Muscle of leg (tissue), 16 donors: ENCODE results near the gene TNS1. TPM values are rescaled to one million over a fixed set of nuclear protein-coding genes. Genes with fewer than 3 reads are reported as not detected.
"Not testable (repeated sequence)": the region's sequence is repeated elsewhere in the genome, so short reads cannot be mapped to it uniquely, and the experiment has no call there.

ENCODE experiments used
- DNase-seq: peaks from one replicate; pipeline ENCODE4 v3.0.0; 2013
- H3K27ac ChIP-seq: one replicate; pipeline ENCODE4 v1.5.1; 2013; ENCODE audit warnings: mild to moderate bottlenecking, low read length, control low read depth
- H3K27me3 ChIP-seq: one replicate; pipeline ENCODE4 v1.6.1; 2013; ENCODE audit warnings: low read length; ENCODE audit not compliant: control insufficient read depth, insufficient read depth
- H3K36me3 ChIP-seq: one replicate; pipeline ENCODE4 v1.6.1; 2013; ENCODE audit warnings: low read length; ENCODE audit not compliant: control insufficient read depth, insufficient read depth
- H3K4me1 ChIP-seq: one replicate; pipeline ENCODE4 v1.6.1; 2013; ENCODE audit warnings: low read length; ENCODE audit not compliant: control insufficient read depth, insufficient read depth
- H3K4me3 ChIP-seq: one replicate; pipeline ENCODE4 v1.5.1; 2013; ENCODE audit warnings: low read length, control low read depth
- H3K9me3 ChIP-seq: replicated peaks from 2 replicates; pipeline ENCODE4 v1.6.1; 2013; ENCODE audit warnings: low read depth, low read length; ENCODE audit not compliant: control insufficient read depth
- WGBS: methylation state at CpG from one replicate; pipeline ENCODE4 v1.1.5; 2013; ENCODE audit warnings: missing lambda C conversion rate; ENCODE audit not compliant: insufficient coverage; 5-methylcytosine and 5-hydroxymethylcytosine counted together
- long read RNA-seq, 11 donors: transcript quantifications; one replicate each; lab custom pipeline, GENCODE V29; 2026
- polyA plus RNA-seq, 8 donors: library from polyadenylated mRNA; unstranded; fragments of 120-200 nt; gene quantifications; one replicate each; pipeline versions ENCODE4 v1.2.1 to v1.2.3, GENCODE V29; 2013; ENCODE audit warnings: inconsistent platforms in 1 of 8, low replicate concordance in 1 of 8; ENCODE audit not compliant: insufficient read length in 8 of 8, insufficient read depth in 1 of 8
- total RNA-seq: library from RNA; stranded (reverse); fragments of 120-200 nt; gene quantifications from one replicate; pipeline ENCODE4 v1.2.4, GENCODE V29; 2013

TNS1 gene
- 68.1 TPM for total RNA-seq
- 100 to 1,000 TPM in 6 of 8 donors, 10 to 100 TPM in 2; 79.5 to 129 (median 117) TPM for polyA plus RNA-seq
- long read RNA-seq, donor 1, transcript TNS1-216 (2 exons, 758 nt) = major isoform, 8 of 10 reads
- long read RNA-seq, donor 1, partial matches to known transcripts = 0 of 10 reads
- long read RNA-seq, donor 1, other reads (novel, unspliced or antisense) = 0 of 10 reads
- long read RNA-seq, donor 2, partial matches to known transcripts = 0 of 2 reads
- long read RNA-seq, donor 2, other reads (novel, unspliced or antisense) = 0 of 2 reads
- long read RNA-seq, donor 3, transcript TNS1-216 (2 exons, 758 nt) = major isoform, 18 of 69 reads
- long read RNA-seq, donor 3, partial matches to known transcripts = 34 of 69 reads
- long read RNA-seq, donor 3, other reads (novel, unspliced or antisense) = 11 of 69 reads
- long read RNA-seq, donor 4, transcript TNS1-216 (2 exons, 758 nt) = major isoform, 6 of 44 reads
- long read RNA-seq, donor 4, partial matches to known transcripts = 33 of 44 reads
- long read RNA-seq, donor 4, other reads (novel, unspliced or antisense) = 0 of 44 reads
- long read RNA-seq, donor 5, transcript TNS1-210 (19 exons, 2,464 nt) = minor isoform, 5 of 53 reads
- long read RNA-seq, donor 5, transcript TNS1-216 (2 exons, 758 nt) = major isoform, 17 of 53 reads
- long read RNA-seq, donor 5, partial matches to known transcripts = 27 of 53 reads
- long read RNA-seq, donor 5, other reads (novel, unspliced or antisense) = 0 of 53 reads
- long read RNA-seq, donor 6, transcript TNS1-216 (2 exons, 758 nt) = major isoform, 12 of 54 reads
- long read RNA-seq, donor 6, partial matches to known transcripts = 40 of 54 reads
- long read RNA-seq, donor 6, other reads (novel, unspliced or antisense) = 0 of 54 reads
- long read RNA-seq, donor 7, transcript TNS1-216 (2 exons, 758 nt) = major isoform, 13 of 46 reads
- long read RNA-seq, donor 7, partial matches to known transcripts = 30 of 46 reads
- long read RNA-seq, donor 7, other reads (novel, unspliced or antisense) = 0 of 46 reads
- long read RNA-seq, donor 8, transcript TNS1-216 (2 exons, 758 nt) = major isoform, 5 of 31 reads
- long read RNA-seq, donor 8, partial matches to known transcripts = 23 of 31 reads
- long read RNA-seq, donor 8, other reads (novel, unspliced or antisense) = 0 of 31 reads
- long read RNA-seq, donor 9, transcript TNS1-216 (2 exons, 758 nt) = major isoform, 12 of 44 reads
- long read RNA-seq, donor 9, partial matches to known transcripts = 29 of 44 reads
- long read RNA-seq, donor 9, other reads (novel, unspliced or antisense) = 0 of 44 reads
- long read RNA-seq, donor 10, transcript TNS1-216 (2 exons, 758 nt) = major isoform, 5 of 48 reads
- long read RNA-seq, donor 10, transcript TNS1-217 (8 exons, 1,652 nt) = major isoform, 5 of 48 reads
- long read RNA-seq, donor 10, partial matches to known transcripts = 38 of 48 reads
- long read RNA-seq, donor 10, other reads (novel, unspliced or antisense) = 0 of 48 reads
- long read RNA-seq, donor 11, transcript TNS1-216 (2 exons, 758 nt) = major isoform, 10 of 26 reads
- long read RNA-seq, donor 11, partial matches to known transcripts = 15 of 26 reads
- long read RNA-seq, donor 11, other reads (novel, unspliced or antisense) = 0 of 26 reads

DNA sequence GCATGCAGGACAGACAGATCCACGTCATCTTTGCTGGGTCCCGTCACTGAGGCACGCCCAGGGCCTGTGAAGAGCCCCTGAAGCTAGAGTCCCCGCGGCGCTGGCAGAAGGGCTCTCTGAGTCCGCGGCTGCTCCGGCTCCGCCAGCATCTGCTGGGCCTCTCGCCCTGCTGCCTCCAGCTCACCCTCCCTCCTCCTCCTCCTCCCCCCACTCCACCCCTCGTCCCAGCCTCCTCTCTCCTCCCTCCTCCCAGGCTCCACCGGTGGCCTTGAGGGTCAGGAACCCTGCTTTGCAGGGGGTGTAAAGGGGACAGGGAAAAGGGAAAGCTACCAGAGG lies at the start of gene TNS1:
Gene TNS1 (minus strand): TSS at position 151 of the 336 bp plus-strand sequence. CDS start 123 bp downstream, at position 28.
- no peaks in the 10 kb centered on the region for H3K36me3 ChIP-seq
- peak; percentile 81 for DNase-seq
- no peaks in the 10 kb centered on the region for H3K9me3 ChIP-seq
- H3K4me1 ChIP-seq = peaks cover 50% of the 10 kb centered on the region
- H3K27ac ChIP-seq = peak within 1 kb of the TSS; percentile 85
- WGBS = 11% methylated on average over 11 of the region's 13 CpGs
- H3K27me3 ChIP-seq = peaks cover 5% of the 10 kb centered on the region
- peak within 1 kb of the TSS; percentile 31 for H3K4me3 ChIP-seq

DNA sequence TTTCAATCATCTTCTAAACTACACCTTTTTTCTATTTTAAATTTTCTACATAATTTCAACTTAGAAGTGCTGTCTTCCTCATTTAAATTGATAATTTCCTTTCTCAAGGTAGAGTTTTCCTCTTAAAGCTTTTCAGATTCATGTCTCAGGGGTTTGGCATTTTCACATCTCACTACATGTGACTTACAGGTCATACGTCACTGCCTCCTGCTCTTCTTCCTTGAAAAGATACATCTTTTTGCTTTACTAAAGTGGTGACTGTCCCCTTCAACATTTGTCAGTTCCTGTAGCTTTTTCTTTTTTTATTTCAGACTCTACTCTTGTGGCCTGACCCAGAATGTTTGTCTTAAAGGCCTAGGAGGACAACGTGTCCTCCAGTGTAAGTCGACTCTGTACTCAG lies 49.1 kb upstream of the TNS1 start:
- no peaks in the 10 kb centered on the region for H3K36me3 ChIP-seq
- H3K27me3 ChIP-seq = no peaks in the 10 kb centered on the region
- no peak overlapping the region for H3K27ac ChIP-seq
- H3K4me1 ChIP-seq = no peaks in the 10 kb centered on the region
- no peak for DNase-seq
- WGBS = no CpG with 5 or more reads among the region's 3 CpGs
- peaks cover 6% of the 10 kb centered on the region for H3K9me3 ChIP-seq
- H3K4me3 ChIP-seq = no peak overlapping the region

DNA sequence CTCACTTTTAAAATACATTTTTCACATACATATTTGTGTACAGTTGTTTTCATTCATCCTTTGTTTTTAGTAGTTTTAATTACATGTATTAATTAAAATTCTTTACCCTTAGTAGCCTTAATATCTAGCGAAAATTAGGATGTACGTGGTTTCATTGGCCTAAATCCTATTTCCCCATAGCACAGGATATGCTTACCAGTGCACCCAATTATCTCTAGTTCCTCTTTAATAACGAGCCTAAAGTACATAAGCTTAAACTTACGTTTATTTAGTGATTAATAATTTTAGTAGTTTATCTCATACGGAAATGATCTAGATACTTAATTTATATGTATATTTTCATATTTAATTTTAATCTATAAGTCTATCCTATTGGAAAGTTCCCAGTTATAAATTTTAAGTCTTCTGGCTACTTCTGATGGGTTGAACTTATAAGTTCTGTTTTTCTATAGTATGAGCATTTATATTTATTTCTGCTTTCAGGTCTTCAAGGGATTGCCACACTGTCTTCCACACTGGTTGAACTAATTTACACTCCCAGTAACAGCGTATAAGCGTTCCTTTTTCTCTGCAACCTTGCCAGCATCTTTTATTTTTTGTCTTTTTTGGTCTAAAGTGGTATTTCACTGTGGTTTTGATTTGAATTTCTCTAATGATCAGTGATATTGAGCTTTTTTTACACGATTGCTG lies 44.9 kb upstream of the TNS1 start:
- H3K27me3 ChIP-seq = no peaks in the 10 kb centered on the region
- H3K27ac ChIP-seq = no peak overlapping the region
- no peaks in the 10 kb centered on the region for H3K4me1 ChIP-seq
- WGBS = no CpG with 5 or more reads among the region's 8 CpGs
- no peaks in the 10 kb centered on the region for H3K36me3 ChIP-seq
- H3K4me3 ChIP-seq = no peak overlapping the region
- peaks cover 14% of the 10 kb centered on the region for H3K9me3 ChIP-seq
- no peak for DNase-seq

DNA sequence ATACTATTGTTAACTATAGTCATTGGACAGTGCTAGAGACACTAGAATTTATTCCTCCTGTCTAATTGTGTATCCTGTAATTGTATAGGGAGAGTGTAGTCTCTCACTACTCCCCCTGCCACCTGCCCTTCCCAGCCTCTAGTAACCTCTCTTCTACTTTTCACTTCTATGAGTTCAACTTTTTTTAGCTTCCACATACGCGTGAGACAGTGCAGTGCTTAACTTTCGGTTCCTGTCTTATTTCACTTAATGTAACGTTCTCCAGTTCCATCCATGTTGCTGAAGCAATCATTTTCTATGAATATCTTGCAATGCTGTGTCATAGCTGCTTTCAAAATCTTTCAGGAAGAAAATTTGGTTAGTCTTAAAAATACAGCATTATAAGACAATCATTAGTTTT lies 43.4 kb upstream of the TNS1 start:
- no CpG with 5 or more reads among the region's 4 CpGs for WGBS
- DNase-seq = peak; percentile 73
- Histone ChIP-seq H3K27ac (peak overlapping the region; percentile 7), H3K9me3 (peaks cover 14% of the 10 kb centered on the region), H3K4me3 (no peak overlapping the region), H3K27me3 (no peaks in the 10 kb centered on the region), H3K4me1 (no peaks in the 10 kb centered on the region), H3K36me3 (no peaks in the 10 kb centered on the region)

DNA sequence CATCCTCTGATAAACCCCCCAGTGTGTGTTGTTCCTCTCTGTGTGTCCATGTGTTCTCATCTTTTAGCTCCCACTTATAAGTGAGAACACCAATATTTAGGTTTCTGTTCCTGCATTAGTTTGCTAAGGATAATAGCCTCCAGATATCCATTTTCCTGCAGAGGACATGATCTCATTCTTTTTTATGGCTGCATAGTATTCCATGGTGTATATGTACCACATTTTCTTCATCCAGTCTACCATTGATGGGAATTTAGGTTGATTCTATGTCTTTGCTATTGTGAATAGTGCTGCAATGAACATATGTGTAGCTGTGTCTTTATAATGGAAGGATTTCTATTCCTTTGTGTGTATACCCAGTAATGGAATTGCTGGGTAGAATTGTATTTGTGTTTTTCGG lies 41.8 kb upstream of the TNS1 start:
- not testable (repeated sequence) for H3K27me3 ChIP-seq, H3K4me3 ChIP-seq, H3K36me3 ChIP-seq, H3K4me1 ChIP-seq, H3K27ac ChIP-seq, DNase-seq
- no CpG with 5 or more reads among the region's 1 CpG for WGBS
- peaks cover 11% of the 10 kb centered on the region for H3K9me3 ChIP-seq

DNA sequence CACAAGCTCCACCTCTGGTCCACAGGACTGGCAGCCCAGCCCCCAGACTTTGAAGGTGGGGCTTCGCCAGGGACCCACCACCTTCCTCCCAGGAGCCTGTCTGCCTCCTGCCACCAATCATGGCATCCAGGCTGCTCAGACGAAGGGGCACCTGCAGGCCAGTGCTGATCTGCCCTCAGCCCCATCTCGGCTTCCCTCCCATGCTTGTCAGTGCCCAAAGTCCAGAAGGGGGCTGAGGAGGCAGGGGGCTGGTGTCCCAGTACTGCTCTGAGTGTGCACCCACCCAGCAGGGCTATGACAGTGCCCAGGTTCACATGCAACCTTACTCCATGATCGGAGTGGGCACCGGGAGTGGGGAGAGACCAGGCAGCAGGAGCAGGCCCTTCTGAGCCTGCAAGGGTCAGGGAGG lies 40.9 kb upstream of the TNS1 start:
- 83% methylated on average over 5 of the region's 5 CpGs for WGBS

DNA sequence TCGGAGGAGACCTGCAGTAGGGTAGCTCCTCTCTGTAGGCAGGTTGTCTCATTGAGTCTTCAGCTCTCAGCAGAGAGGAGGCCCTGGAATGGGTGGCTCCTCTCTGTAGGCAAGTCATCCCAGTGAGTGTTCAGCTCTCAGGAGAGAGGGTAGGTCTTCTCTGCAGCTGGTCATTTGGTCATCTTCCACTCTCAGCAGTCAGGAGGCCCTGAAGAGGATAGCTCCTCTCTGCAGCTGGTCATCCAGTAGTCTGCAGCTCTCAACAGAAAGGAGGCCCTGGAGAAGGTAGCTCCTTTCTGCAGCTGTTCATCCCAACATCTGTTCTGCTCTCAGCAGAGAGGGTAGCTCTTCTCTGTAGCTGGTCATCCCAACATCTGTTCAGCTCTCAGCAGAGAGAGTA lies 40.3 kb upstream of the TNS1 start:
- Histone ChIP-seq H3K27me3 (peaks cover 4% of the 10 kb centered on the region), H3K36me3 (no peaks in the 10 kb centered on the region), H3K4me1 (no peaks in the 10 kb centered on the region), H3K4me3 (no peak overlapping the region), H3K27ac (no peak overlapping the region), H3K9me3 (peaks cover 7% of the 10 kb centered on the region)
- 100% methylated on average over 1 of the region's 1 CpG for WGBS
- DNase-seq = no peak

More for the DNA sequence above, 40.9 kb upstream of the TNS1 start:
- peaks cover 7% of the 10 kb centered on the region for H3K9me3 ChIP-seq
- no peaks in the 10 kb centered on the region for H3K36me3 ChIP-seq
- no peak overlapping the region for H3K27ac ChIP-seq
- H3K4me3 ChIP-seq = no peak overlapping the region
- H3K27me3 ChIP-seq = peaks cover 4% of the 10 kb centered on the region
- no peaks in the 10 kb centered on the region for H3K4me1 ChIP-seq
- DNase-seq = no peak

DNA sequence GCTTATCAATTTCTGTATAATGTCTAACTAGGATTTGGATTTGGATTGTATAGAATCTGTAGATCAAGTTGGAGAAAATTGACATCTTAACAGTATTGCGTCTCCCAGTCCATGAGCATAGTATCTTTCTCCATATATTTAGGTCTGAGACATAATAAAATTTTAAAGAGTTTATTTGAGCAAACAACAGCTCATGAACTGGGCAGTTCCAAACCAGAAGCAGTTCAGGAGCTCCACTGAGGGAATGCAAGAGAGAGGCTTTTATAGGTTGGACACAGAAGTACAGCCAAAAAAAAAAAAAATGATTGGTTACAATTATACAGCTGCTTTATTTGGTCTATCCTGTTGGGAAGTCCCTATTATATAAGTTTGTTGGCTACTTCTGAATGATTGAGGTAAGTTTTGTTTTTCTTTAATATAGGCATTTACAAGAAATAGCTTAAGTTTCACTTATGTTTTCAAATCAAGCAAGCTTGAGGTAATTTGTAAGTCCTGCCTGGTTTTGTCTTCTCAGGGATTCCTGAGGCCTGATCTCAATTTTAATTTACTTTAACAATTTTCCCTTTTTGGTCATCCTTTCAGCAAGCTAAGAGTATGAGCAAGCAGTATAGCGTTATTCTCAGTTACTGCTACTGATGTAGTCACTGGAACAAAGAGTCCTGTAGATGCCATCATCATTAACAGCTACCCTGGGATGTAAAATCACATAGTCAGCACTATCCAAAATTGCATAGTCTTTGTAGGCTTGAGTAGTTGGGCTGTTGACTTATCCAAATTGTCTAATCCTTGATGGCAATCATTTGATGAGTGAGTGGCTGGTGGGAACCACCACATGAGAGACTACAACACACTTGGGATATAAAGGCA lies 38.7 kb upstream of the TNS1 start:
- Histone ChIP-seq H3K9me3 (peaks cover 7% of the 10 kb centered on the region), H3K36me3 (no peaks in the 10 kb centered on the region), H3K27ac (no peak overlapping the region), H3K27me3 (peaks cover 4% of the 10 kb centered on the region), H3K4me1 (no peaks in the 10 kb centered on the region), H3K4me3 (no peak overlapping the region)
- WGBS = no CpG with 5 or more reads among the region's 2 CpGs
- no peak for DNase-seq
